Left lobe of liver (tissue), 2 donors: Measurements from ENCODE around the gene PRR23C. TPM values are rescaled to one million over a fixed set of nuclear protein-coding genes. Genes with fewer than 3 reads are reported as not detected.
"Not testable (repeated sequence)": the region's sequence is repeated elsewhere in the genome, so short reads cannot be mapped to it uniquely, and the experiment has no call there.

Experiments used
- ATAC-seq: fragments of 200-7000 bp; cut with Tn5 transposase; one replicate; pipeline ENCODE4 v1.9.1; 2020; ENCODE audit warnings: mild to moderate bottlenecking, moderate library complexity
- DNase-seq: peaks from one replicate; pipeline ENCODE4 v3.0.0-alpha.2; 2020; ENCODE audit warnings: low spot score
- total RNA-seq: library from RNA; stranded (reverse); gene quantifications from one replicate; pipeline ENCODE4 v1.2.1, GENCODE V29; 2021
- donor health status: DM: no; HTN: no; CAD: no; lungs with moderate emphysema.
- donor health status: DM: no; HTN: yes; CAD: no.

PRR23C gene
- not detected for total RNA-seq

GRCh38 chr3:139044366-139045210 lies at the start of gene PRR23C:
Gene PRR23C (minus strand): TSS chr3:139044892. CDS start chr3:139044620, 272 bp downstream.
- ATAC-seq = no peak
- no peak for DNase-seq

GRCh38 chr3:139093840-139094239 lies 49.1 kb upstream of the PRR23C start:
- DNase-seq (no peak), ATAC-seq (no peak)

- DNase-seq = no peak
- no peak for ATAC-seq
Measured at GRCh38 chr3:139088462-139089324, 44.0 kb upstream of the PRR23C start.

DNA sequence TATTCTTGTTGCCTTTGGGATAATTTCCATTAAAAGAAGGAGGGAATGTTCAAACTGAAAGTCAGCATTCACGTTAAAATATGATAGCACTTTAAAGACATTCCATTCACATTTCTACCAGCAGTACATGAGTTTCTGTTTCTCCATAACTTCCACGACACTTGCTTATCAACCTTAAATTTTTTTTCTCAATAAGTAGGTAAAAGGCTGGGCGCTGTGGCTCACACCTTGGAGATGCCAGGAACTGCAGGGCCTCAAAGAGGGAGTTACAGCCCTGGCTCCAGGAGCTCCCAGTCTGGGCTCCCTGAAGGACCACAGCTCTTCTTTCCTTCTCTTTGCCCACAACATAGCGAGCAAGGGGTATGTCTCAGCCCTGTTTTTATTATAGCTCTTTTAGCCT lies 42.9 kb upstream of the PRR23C start:
- ATAC-seq = no peak
- DNase-seq = no peak

- DNase-seq (no peak), ATAC-seq (no peak)
Measured at GRCh38 chr3:139084176-139084575, 39.5 kb upstream of the PRR23C start.

- DNase-seq (no peak), ATAC-seq (no peak)
Measured at GRCh38 chr3:139074565-139075115, 29.9 kb upstream of the PRR23C start.

- no peak for DNase-seq
- no peak for ATAC-seq
Measured at GRCh38 chr3:139062918-139063317, 18.2 kb upstream of the PRR23C start.

- DNase-seq (no peak), ATAC-seq (no peak)
Measured at GRCh38 chr3:139052802-139053600, 8.3 kb upstream of the PRR23C start.

DNA sequence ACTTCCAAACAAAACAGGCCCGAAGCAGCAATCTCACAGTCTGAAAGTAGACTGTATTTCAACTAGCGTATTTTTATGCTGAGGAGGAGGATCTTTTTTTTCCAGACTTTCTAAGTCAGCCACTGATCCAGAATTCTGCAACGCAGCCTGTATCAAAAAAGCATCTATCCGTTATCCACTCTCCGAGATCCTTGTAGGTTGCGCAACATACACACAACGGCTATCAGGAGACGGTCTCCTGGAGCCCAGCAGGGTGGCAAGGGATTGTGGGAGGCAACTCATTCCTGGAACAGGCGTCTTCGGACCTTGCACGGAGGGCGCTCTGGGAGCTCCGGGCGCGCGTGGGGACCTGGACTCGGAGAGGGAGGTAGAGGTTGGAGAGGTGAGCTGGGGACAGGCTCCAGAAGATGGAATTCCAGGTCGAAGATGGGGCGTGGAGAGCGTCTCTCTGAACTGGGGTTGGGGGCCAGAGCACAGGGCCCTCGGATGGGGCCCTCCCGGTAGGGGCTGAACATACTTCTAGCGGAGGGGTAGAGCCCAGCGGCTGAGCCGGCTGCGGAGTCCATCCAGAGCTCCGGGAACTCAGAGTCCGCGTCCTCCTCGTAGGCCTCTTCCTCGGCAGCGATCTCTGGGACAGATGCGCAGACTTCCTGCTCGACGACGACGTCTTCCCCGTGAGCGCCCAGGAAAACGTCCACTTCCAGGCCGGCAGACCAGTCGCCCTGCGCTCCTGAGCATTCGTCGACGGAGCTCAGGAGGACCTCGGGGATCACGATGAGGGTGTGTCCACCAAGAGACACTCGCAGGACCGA lies 932 bp downstream of the PRR23C start:
- no peak for ATAC-seq
- no peak for DNase-seq

DNA sequence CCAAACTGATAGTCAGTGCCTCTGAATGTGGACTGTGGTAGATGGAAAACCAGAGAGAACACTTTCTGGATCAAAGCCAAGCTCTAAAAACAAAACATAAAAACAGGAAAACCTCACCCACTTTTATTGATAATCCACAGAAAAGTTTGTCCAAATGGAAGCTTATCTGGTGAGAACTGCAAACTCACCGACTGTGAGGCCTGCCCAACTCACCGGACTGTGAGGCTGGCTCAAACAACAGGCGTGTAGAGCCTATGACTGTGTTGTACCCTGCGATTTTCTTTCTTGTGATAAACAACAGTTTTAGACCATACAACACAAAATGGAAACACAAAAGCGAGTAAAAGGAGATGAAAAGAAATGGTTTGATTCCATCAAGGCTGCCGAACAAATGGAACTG lies 7.2 kb downstream of the PRR23C start:
- no peak for ATAC-seq

GRCh38 chr3:139032326-139033002 lies 12.2 kb downstream of the PRR23C start:
- DNase-seq (no peak), ATAC-seq (no peak)

More for the DNA sequence above, 7.2 kb downstream of the PRR23C start:
- DNase-seq = no peak

DNA sequence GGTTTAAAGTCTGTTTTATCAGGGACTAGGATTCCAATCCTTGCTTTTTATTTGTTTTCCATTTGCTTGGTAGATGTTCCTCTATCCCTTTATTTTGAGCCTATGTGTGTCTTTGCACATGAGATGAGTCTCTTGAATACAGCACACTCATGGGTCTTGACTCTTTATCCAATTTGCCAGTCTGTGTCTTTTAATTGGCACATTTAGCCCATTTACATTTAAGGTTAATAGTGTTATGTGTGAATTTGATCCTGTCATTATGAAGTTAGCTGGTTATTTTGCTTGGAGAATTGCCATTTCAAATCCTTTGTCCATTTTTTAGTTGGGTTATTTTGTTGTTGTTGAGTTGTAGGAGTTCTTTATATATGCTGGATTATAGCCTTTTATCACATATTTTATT lies 14.1 kb downstream of the PRR23C start:
- DNase-seq, ATAC-seq: not testable (repeated sequence)

GRCh38 chr3:139024968-139025367 lies 19.7 kb downstream of the PRR23C start:
- ATAC-seq = no peak
- no peak for DNase-seq

DNA sequence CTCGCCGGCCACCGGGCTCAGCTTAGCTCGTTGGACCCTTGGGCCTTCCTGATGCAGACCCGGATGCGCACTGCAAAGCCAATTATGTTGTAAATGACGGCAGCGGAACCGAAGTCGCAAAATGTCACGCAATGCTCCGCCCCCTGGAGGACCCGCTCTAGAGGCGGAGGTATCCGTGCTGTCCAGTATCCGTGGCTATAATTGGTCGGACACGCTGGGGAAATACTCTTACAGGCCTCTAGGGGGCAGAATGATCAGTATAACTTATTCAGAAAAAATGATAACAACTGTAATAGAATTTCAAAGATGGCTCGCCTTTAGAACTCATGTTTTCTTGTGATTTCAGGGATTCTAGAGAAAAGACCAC lies 23.8 kb downstream of the PRR23C start, which contains the start of gene PRR23B:
Gene PRR23B, minus strand, starts transcription at position 59 of the 367 bp plus-strand sequence. CDS start 265 bp downstream, outside the sequence.
- DNase-seq (no peak), ATAC-seq (no peak)

DNA sequence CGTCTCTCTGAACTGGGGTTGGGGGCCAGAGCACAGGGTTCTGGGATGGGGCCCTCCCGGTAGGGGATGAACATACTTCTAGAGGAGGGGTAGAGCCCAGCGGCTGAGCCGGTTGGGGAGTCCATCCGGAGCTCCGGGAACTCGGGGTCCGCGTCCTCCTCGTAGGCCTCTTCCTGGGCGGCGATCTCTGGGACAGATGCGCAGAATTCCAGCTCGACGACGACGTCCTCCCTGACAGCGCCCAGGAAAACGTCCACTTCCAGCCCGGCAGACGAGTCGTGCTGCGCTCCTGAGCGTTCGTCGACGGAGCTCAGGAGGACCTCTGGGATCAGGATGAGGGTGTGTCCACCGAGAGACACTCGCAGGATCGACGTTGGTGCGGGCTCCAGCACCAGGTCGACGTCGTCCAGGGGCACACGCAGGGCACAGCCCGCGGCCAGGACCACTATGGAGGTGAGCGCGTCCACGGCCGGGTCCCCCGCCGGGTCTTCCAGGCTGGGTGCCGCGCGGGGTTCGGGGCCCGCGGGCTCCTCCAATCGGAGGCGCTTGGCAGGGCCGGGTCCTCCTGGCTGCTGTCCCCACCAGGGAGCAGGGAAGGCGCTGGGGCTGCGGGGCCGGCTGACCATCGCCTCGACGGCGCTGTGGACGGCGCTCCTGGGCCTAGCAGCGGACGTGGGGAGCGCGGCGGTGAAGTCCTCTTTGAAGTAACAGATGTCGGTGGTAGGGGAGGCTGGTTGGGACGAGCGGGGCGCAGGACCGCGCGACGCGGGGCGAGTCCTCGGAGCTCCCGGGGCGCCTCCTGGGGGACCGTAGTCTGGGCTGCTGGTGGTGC lies 24.4 kb downstream of the PRR23C start:
- ATAC-seq (no peak), DNase-seq (no peak)

GRCh38 chr3:139016430-139017048 lies 28.2 kb downstream of the PRR23C start:
- no peak for DNase-seq

DNA sequence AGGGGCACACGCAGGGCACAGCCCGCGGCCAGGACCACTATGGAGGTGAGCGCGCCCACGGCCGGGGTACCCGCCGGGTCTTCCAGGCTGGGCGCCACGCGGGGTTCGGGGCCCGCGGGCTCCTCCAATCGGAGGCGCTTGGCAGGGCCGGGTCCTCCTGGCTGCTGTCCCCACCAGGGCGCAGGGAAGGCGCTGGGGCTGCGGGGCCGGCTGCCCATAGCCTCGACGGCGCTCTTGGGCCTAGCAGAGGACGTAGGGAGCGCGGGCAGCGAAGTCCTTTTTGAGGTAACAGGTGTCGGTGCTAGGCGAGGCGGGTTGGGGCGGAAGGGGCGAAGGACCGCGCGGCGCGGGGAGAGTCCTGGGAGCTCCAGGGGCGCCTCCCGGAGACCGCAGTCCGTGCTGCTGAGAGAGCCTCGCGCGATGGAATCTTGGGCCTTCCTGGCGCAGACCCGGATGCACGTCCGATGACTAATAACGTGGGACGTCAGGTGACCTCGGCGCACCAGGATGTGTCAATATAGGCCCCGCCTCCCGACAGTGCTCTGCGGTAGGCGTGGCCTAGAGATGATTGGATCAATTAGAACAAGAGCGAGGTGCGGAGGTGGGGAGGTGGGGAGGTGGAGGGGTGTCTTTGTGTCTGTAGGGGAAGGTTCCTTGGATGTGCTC lies 38.5 kb downstream of the PRR23C start, which contains the start of gene PRR23A:
Gene PRR23A, minus strand, starts transcription at position 218 of the 666 bp plus-strand sequence. Its CDS starts 0 bp downstream, at position 218.
- ATAC-seq = no peak
- no peak for DNase-seq

More at GRCh38 chr3:139016430-139017048, 28.2 kb downstream of the PRR23C start:
- no peak for ATAC-seq
